ENCODE measurements around the gene VPS50.

The VPS50 gene

DNA sequence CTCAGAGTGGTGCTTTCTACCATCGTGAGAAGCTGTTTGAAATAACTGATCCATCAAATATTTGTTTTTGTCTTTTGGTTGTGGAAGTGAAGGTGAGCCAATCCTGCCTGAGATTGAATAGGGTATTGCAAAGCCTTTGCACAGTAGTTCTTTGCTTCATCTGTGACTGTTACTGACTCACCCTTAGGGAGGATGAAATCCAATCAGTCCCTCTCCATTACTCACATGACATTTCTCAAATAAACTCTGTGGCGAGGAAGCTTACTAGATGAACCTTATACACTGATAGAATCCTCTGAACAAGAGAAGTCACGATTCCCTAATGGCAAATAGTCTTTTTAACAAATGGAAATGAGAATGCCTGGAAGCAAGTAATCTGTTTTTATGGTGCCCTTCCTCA, 37.8 kb upstream of the VPS50 start:
- no peak for TF ChIP-seq FOXM1 (IDR thresholded peaks at IDR 0.05; ENCODE audit: borderline replicate concordance, low read depth)
- no peak for TF ChIP-seq YY1 (IDR thresholded peaks at IDR 0.05; ENCODE audit: low read depth)
- no peak for TF ChIP-seq NFIC (IDR thresholded peaks at IDR 0.05)
- no peak for TF ChIP-seq TAF1 (IDR thresholded peaks at IDR 0.05; ENCODE audit: low read depth)
- no peak for TF ChIP-seq TEAD4 (IDR thresholded peaks at IDR 0.05)
- TF ChIP-seq, protein P1, sequence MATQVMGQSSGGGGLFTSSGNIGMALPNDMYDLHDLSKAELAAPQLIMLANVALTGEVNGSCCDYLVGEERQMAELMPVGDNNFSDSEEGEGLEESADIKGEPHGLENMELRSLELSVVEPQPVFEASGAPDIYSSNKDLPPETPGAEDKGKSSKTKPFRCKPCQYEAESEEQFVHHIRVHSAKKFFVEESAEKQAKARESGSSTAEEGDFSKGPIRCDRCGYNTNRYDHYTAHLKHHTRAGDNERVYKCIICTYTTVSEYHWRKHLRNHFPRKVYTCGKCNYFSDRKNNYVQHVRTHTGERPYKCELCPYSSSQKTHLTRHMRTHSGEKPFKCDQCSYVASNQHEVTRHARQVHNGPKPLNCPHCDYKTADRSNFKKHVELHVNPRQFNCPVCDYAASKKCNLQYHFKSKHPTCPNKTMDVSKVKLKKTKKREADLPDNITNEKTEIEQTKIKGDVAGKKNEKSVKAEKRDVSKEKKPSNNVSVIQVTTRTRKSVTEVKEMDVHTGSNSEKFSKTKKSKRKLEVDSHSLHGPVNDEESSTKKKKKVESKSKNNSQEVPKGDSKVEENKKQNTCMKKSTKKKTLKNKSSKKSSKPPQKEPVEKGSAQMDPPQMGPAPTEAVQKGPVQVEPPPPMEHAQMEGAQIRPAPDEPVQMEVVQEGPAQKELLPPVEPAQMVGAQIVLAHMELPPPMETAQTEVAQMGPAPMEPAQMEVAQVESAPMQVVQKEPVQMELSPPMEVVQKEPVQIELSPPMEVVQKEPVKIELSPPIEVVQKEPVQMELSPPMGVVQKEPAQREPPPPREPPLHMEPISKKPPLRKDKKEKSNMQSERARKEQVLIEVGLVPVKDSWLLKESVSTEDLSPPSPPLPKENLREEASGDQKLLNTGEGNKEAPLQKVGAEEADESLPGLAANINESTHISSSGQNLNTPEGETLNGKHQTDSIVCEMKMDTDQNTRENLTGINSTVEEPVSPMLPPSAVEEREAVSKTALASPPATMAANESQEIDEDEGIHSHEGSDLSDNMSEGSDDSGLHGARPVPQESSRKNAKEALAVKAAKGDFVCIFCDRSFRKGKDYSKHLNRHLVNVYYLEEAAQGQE (IDR thresholded peaks at IDR 0.05; ENCODE audit: low read depth): no peak
- TF ChIP-seq ZBTB7A (IDR thresholded peaks at IDR 0.05; ENCODE audit: low read depth): no peak
- TF ChIP-seq EGR1 (IDR thresholded peaks at IDR 0.05): no peak
- no peak for TF ChIP-seq USF1 (IDR thresholded peaks at IDR 0.05)

- TF ChIP-seq MAX (IDR thresholded peaks at IDR 0.05): no peak
- TF ChIP-seq TAF1 (IDR thresholded peaks at IDR 0.05; ENCODE audit: low read depth): no peak
- no peak for TF ChIP-seq TCF12 (IDR thresholded peaks at IDR 0.05; ENCODE audit: low read depth)
- TF ChIP-seq EGR1 (IDR thresholded peaks at IDR 0.05): no peak
- TF ChIP-seq NFIC (IDR thresholded peaks at IDR 0.05): no peak
- TF ChIP-seq TEAD4 (IDR thresholded peaks at IDR 0.05): no peak
- TF ChIP-seq USF1 (IDR thresholded peaks at IDR 0.05): no peak
- no peak for TF ChIP-seq CREB1 (IDR thresholded peaks at IDR 0.05; ENCODE audit: low read depth)
Measured at GRCh38 chr7:93196336-93196735, 35.8 kb upstream of the VPS50 start.

GRCh38 chr7:93198472-93198871, 33.7 kb upstream of the VPS50 start:
- TF ChIP-seq EP300 (IDR thresholded peaks at IDR 0.05; ENCODE audit: borderline replicate concordance) (no peak), TCF12 (IDR thresholded peaks at IDR 0.05; ENCODE audit: low read depth) (no peak), ZBTB7A (IDR thresholded peaks at IDR 0.05; ENCODE audit: low read depth) (no peak), YY1 (IDR thresholded peaks at IDR 0.05; ENCODE audit: low read depth) (no peak), FOXM1 (IDR thresholded peaks at IDR 0.05; ENCODE audit: borderline replicate concordance, low read depth) (no peak), MAX (IDR thresholded peaks at IDR 0.05) (no peak), CREB1 (IDR thresholded peaks at IDR 0.05; ENCODE audit: low read depth) (no peak), USF1 (IDR thresholded peaks at IDR 0.05) (no peak), EGR1 (IDR thresholded peaks at IDR 0.05) (no peak), RAD21 (IDR thresholded peaks at IDR 0.05; ENCODE audit: low read depth) (no peak), TEAD4 (IDR thresholded peaks at IDR 0.05) (no peak), NFIC (IDR thresholded peaks at IDR 0.05) (no peak), TAF1 (IDR thresholded peaks at IDR 0.05; ENCODE audit: low read depth) (no peak)
- TF ChIP-seq, protein P1 (IDR thresholded peaks at IDR 0.05; ENCODE audit: low read depth): no peak

DNA sequence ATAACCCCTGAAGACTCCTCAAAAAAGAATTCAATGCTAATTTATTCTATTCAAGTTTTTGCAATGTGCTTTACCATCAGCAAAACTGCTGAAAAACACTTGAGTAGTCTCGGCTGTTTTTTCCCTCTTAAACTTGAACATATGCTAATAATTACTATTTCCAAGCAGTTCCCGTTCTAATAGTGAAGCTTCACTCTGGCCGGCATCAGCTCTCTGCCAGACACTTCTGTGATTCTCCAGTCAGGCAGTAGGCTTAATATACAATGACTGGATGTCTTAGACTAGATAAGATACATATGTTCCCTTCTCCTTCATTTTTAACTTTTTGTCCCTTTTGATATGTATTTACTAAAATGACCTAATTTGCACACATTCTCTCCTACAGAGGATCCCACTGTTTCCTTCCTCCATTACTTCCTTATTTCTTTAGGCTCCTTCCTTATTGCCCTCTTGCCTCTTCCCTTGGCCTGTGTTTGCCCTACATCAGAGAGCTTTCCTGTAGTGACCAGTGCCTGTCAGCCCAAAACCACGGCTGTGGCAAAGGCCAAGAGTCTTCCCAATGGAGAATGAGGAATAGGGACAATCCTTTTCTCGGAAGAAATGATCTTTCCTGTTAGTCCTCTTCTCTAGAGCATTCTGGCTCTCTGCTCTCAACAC, 29.4 kb upstream of the VPS50 start:
- TF ChIP-seq TEAD4 (IDR thresholded peaks at IDR 0.05) (no peak), TAF1 (IDR thresholded peaks at IDR 0.05; ENCODE audit: low read depth) (no peak), ZBTB7A (IDR thresholded peaks at IDR 0.05; ENCODE audit: low read depth) (no peak), FOXM1 (IDR thresholded peaks at IDR 0.05; ENCODE audit: borderline replicate concordance, low read depth) (no peak), EP300 (IDR thresholded peaks at IDR 0.05; ENCODE audit: borderline replicate concordance) (no peak), MAX (IDR thresholded peaks at IDR 0.05) (no peak), TCF12 (IDR thresholded peaks at IDR 0.05; ENCODE audit: low read depth) (no peak), CEBPB (IDR thresholded peaks at IDR 0.05) (no peak), USF1 (IDR thresholded peaks at IDR 0.05) (no peak)
- TF ChIP-seq, protein P1 (IDR thresholded peaks at IDR 0.05; ENCODE audit: low read depth): no peak
